ENCODE results near the gene PIK3CA. TPM values are rescaled to one million over a fixed set of nuclear protein-coding genes. Genes with fewer than 3 reads are reported as not detected.
"Not testable (repeated sequence)": the region's sequence is repeated elsewhere in the genome, so short reads cannot be mapped to it uniquely, and the experiment has no call there.

The PIK3CA gene
- total and polyA plus RNA-seq, 4 experiments from 2014 or later: 12.4 to 47.2 (median 33.7) TPM

- DNase-seq: no peak
- H3K4me1 ChIP-seq (ENCODE audit: insufficient read depth, low read length): peaks cover 7% of the 10 kb centered on the region
- H3K27ac Mint-ChIP-seq: no peak overlapping the region
- H3K4me3 Mint-ChIP-seq: no peak overlapping the region
- CTCF ChIA-PET (ENCODE audit: partially characterized antibody): no interaction called here
- H3K27me3 Mint-ChIP-seq: no peaks in the 10 kb centered on the region
- peaks cover 21% of the 10 kb centered on the region for H3K36me3 ChIP-seq (ENCODE audit: insufficient read depth, low read length)
- no peak overlapping the region for H3K4me3 ChIP-seq (ENCODE audit: low read length in 2 of 2)
- peaks cover 39 to 40% of the 10 kb centered on the region in 2 donors for H3K36me3 Mint-ChIP-seq
- H3K27ac ChIP-seq (ENCODE audit: low read depth, low read length): no peak overlapping the region
- H3K27me3 ChIP-seq (ENCODE audit: insufficient read depth, low read length): no peaks in the 10 kb centered on the region
- peaks cover 0 to 6% (median 4%) of the 10 kb centered on the region in 4 donors for H3K4me1 Mint-ChIP-seq
- POLR2A ChIA-PET (ENCODE audit: partially characterized antibody): interaction anchor here (2.5 kb wide), 1 partner anchor 86 kb away, joined by 9 read pairs; the partner anchor contains the start of gene PIK3CA
- H3K9me3 Mint-ChIP-seq: no peaks in the 10 kb centered on the region
- H3K9me3 ChIP-seq (ENCODE audit: control insufficient read depth in 1 of 2, low read length in 2 of 2): no peaks in the 10 kb centered on the region
- intact Hi-C loops (cut with micrococcal nuclease): no loop called here
These were observed 86.0 kb downstream of the PIK3CA start for GRCh38 chr3:179234199-179234598.

GRCh38 chr3:179236669-179237301 lies 88.6 kb downstream of the PIK3CA start:
- Mint-ChIP-seq H3K4me3 (no peak overlapping the region), H3K27ac (peak overlapping the region in 1 of 7 donors; percentile 10), H3K36me3 (peaks cover 23% of the 10 kb centered on the region in 2 donors), H3K4me1 (peaks cover 0 to 6% (median 4%) of the 10 kb centered on the region in 4 donors), H3K9me3 (no peaks in the 10 kb centered on the region), H3K27me3 (no peaks in the 10 kb centered on the region)
- peaks cover 7% of the 10 kb centered on the region for H3K4me1 ChIP-seq (ENCODE audit: insufficient read depth, low read length)
- H3K27me3 ChIP-seq (ENCODE audit: insufficient read depth, low read length): no peaks in the 10 kb centered on the region
- intact Hi-C loops (cut with micrococcal nuclease): no loop called here
- ChIA-PET CTCF (ENCODE audit: partially characterized antibody) (no interaction called here), POLR2A (ENCODE audit: partially characterized antibody) (no interaction called here)
- no peaks in the 10 kb centered on the region for H3K9me3 ChIP-seq (ENCODE audit: control insufficient read depth in 1 of 2, low read length in 2 of 2)
- no peak for DNase-seq
- no peak overlapping the region for H3K4me3 ChIP-seq (ENCODE audit: low read length in 2 of 2)
- H3K27ac ChIP-seq (ENCODE audit: low read depth, low read length): no peak overlapping the region
- peaks cover 8% of the 10 kb centered on the region for H3K36me3 ChIP-seq (ENCODE audit: insufficient read depth, low read length)

GRCh38 chr3:179240299-179240698 lies 92.1 kb downstream of the PIK3CA start:
- H3K36me3 Mint-ChIP-seq; CTCF ChIA-PET (ENCODE audit: partially characterized antibody); DNase-seq; H3K4me1 Mint-ChIP-seq; H3K27ac Mint-ChIP-seq; H3K4me3 Mint-ChIP-seq; intact Hi-C loops (cut with micrococcal nuclease); H3K4me1 ChIP-seq (ENCODE audit: insufficient read depth, low read length); H3K9me3 ChIP-seq (ENCODE audit: control insufficient read depth in 1 of 2, low read length in 2 of 2); H3K36me3 ChIP-seq (ENCODE audit: insufficient read depth, low read length); H3K27me3 Mint-ChIP-seq; H3K9me3 Mint-ChIP-seq; H3K4me3 ChIP-seq (ENCODE audit: low read length in 2 of 2); H3K27ac ChIP-seq (ENCODE audit: low read depth, low read length); H3K27me3 ChIP-seq (ENCODE audit: insufficient read depth, low read length): not testable (repeated sequence)
- POLR2A ChIA-PET (ENCODE audit: partially characterized antibody): interaction anchor here (0.7 kb wide), 1 partner anchor 40 kb away, joined by 4 read pairs; no protein-coding TSS in a partner anchor

GRCh38 chr3:179242859-179243258 lies 94.7 kb downstream of the PIK3CA start:
- CTCF ChIA-PET (ENCODE audit: partially characterized antibody); DNase-seq; H3K4me1 Mint-ChIP-seq; POLR2A ChIA-PET (ENCODE audit: partially characterized antibody); H3K36me3 Mint-ChIP-seq; H3K27me3 ChIP-seq (ENCODE audit: insufficient read depth, low read length); H3K9me3 ChIP-seq (ENCODE audit: control insufficient read depth in 1 of 2, low read length in 2 of 2); H3K4me3 ChIP-seq (ENCODE audit: low read length in 2 of 2); H3K36me3 ChIP-seq (ENCODE audit: insufficient read depth, low read length); H3K4me1 ChIP-seq (ENCODE audit: insufficient read depth, low read length); H3K4me3 Mint-ChIP-seq; H3K9me3 Mint-ChIP-seq; H3K27ac ChIP-seq (ENCODE audit: low read depth, low read length); H3K27me3 Mint-ChIP-seq; intact Hi-C loops (cut with micrococcal nuclease): not testable (repeated sequence)
- H3K27ac Mint-ChIP-seq: peak overlapping the region in 1 of 7 donors; percentile 41

- no peaks in the 10 kb centered on the region for H3K4me1 Mint-ChIP-seq
- ChIA-PET POLR2A (ENCODE audit: partially characterized antibody) (no interaction called here), CTCF (ENCODE audit: partially characterized antibody) (no interaction called here)
- no peaks in the 10 kb centered on the region for H3K9me3 Mint-ChIP-seq
- no peak overlapping the region for H3K27ac ChIP-seq (ENCODE audit: low read depth, low read length)
- H3K27me3 Mint-ChIP-seq: no peaks in the 10 kb centered on the region
- no peaks in the 10 kb centered on the region for H3K36me3 ChIP-seq (ENCODE audit: insufficient read depth, low read length)
- no peaks in the 10 kb centered on the region for H3K9me3 ChIP-seq (ENCODE audit: control insufficient read depth in 1 of 2, low read length in 2 of 2)
- no peaks in the 10 kb centered on the region for H3K27me3 ChIP-seq (ENCODE audit: insufficient read depth, low read length)
- H3K27ac Mint-ChIP-seq: no peak overlapping the region
- H3K4me1 ChIP-seq (ENCODE audit: insufficient read depth, low read length): no peaks in the 10 kb centered on the region
- no peak for DNase-seq
- intact Hi-C loops (cut with micrococcal nuclease): no loop called here
- H3K4me3 Mint-ChIP-seq: no peak overlapping the region
- H3K36me3 Mint-ChIP-seq: peaks cover 0 to 4% of the 10 kb centered on the region in 2 donors
- no peak overlapping the region for H3K4me3 ChIP-seq (ENCODE audit: low read length in 2 of 2)
These were observed 96.7 kb downstream of the PIK3CA start for GRCh38 chr3:179244878-179245277.

- Mint-ChIP-seq H3K4me3 (no peak overlapping the region), H3K36me3 (peaks cover 0 to 16% of the 10 kb centered on the region in 2 donors), H3K9me3 (peaks cover 0 to 2% (median 0%) of the 10 kb centered on the region in 8 donors), H3K27ac (no peak overlapping the region), H3K4me1 (no peaks in the 10 kb centered on the region), H3K27me3 (peaks cover 0 to 3% of the 10 kb centered on the region in 2 donors)
- Histone ChIP-seq H3K9me3 (ENCODE audit: control insufficient read depth in 1 of 2, low read length in 2 of 2) (no peaks in the 10 kb centered on the region), H3K27me3 (ENCODE audit: insufficient read depth, low read length) (no peaks in the 10 kb centered on the region), H3K27ac (ENCODE audit: low read depth, low read length) (no peak overlapping the region), H3K4me1 (ENCODE audit: insufficient read depth, low read length) (no peaks in the 10 kb centered on the region), H3K36me3 (ENCODE audit: insufficient read depth, low read length) (peaks cover 3% of the 10 kb centered on the region), H3K4me3 (ENCODE audit: low read length in 2 of 2) (no peak overlapping the region)
- intact Hi-C loops (cut with micrococcal nuclease): no loop called here
- CTCF ChIA-PET (ENCODE audit: partially characterized antibody): interaction anchor here (0.7 to 2.0 kb wide), 2 partner anchors 99 to 439 kb away, joined by 3 to 4 read pairs; no protein-coding TSS in a partner anchor
- POLR2A ChIA-PET (ENCODE audit: partially characterized antibody): interaction anchor here (0.6 kb wide), 1 partner anchor 20 kb away, joined by 3 read pairs; no protein-coding TSS in a partner anchor
- no peak for DNase-seq
These were observed 99.3 kb downstream of the PIK3CA start for GRCh38 chr3:179247289-179248015.

GRCh38 chr3:179250803-179251476 lies 102.8 kb downstream of the PIK3CA start, which contains the start of gene KCNMB3:
Gene KCNMB3 (minus strand): TSS chr3:179251114. CDS start chr3:179250990, 124 bp downstream.
- no peak within 1 kb of the TSS for H3K4me3 Mint-ChIP-seq
- peaks cover 1 to 16% of the 10 kb centered on the region in 2 donors for H3K36me3 Mint-ChIP-seq
- H3K27me3 Mint-ChIP-seq: peaks cover 0 to 3% of the 10 kb centered on the region in 2 donors
- DNase-seq: no peak
- intact Hi-C loops (cut with micrococcal nuclease): no loop called here
- H3K9me3 Mint-ChIP-seq: peaks cover 0 to 5% (median 0%) of the 10 kb centered on the region in 8 donors
- H3K27me3 ChIP-seq (ENCODE audit: insufficient read depth, low read length): no peaks in the 10 kb centered on the region
- ChIA-PET CTCF (ENCODE audit: partially characterized antibody) (no interaction called here), POLR2A (ENCODE audit: partially characterized antibody) (no interaction called here)
- no peak within 1 kb of the TSS for H3K27ac Mint-ChIP-seq
- no peaks in the 10 kb centered on the region for H3K4me1 Mint-ChIP-seq
- no peak within 1 kb of the TSS for H3K4me3 ChIP-seq (ENCODE audit: low read length in 2 of 2)
- H3K27ac ChIP-seq (ENCODE audit: low read depth, low read length): no peak within 1 kb of the TSS
- no peaks in the 10 kb centered on the region for H3K9me3 ChIP-seq (ENCODE audit: control insufficient read depth in 1 of 2, low read length in 2 of 2)
- no peaks in the 10 kb centered on the region for H3K4me1 ChIP-seq (ENCODE audit: insufficient read depth, low read length)
- H3K36me3 ChIP-seq (ENCODE audit: insufficient read depth, low read length): peaks cover 3% of the 10 kb centered on the region

All from CD4-positive, alpha-beta memory T cell (primary cell).